Ishikawa (cell line): ENCODE results near the gene MGLL.

Source experiments
- CEBPB ChIP-seq: IDR thresholded peaks from 2 replicates; pipeline ENCODE4 v1.6.1; 2012
- CREB1 ChIP-seq: IDR thresholded peaks from 2 replicates; pipeline ENCODE4 v1.6.1; 2012; ENCODE audit warnings: low read depth
- EGR1 ChIP-seq: IDR thresholded peaks from 2 replicates; pipeline ENCODE4 v1.6.1; 2012
- EP300 ChIP-seq: IDR thresholded peaks from 2 replicates; pipeline ENCODE4 v1.6.1; 2012; ENCODE audit warnings: borderline replicate concordance
- FOXM1 ChIP-seq: IDR thresholded peaks from 2 replicates; pipeline ENCODE4 v1.6.1; 2012; ENCODE audit warnings: low read depth, borderline replicate concordance
- NFIC ChIP-seq: IDR thresholded peaks from 2 replicates; pipeline ENCODE4 v1.6.1; 2012
- RAD21 ChIP-seq: IDR thresholded peaks from 2 replicates; pipeline ENCODE4 v1.6.1; 2012; ENCODE audit warnings: low read depth
- TAF1 ChIP-seq: IDR thresholded peaks from 2 replicates; pipeline ENCODE4 v1.6.1; 2012; ENCODE audit warnings: low read depth, mild to moderate bottlenecking
- TCF12 ChIP-seq: IDR thresholded peaks from 2 replicates; pipeline ENCODE4 v1.6.1; 2012; ENCODE audit warnings: low read depth
- TEAD4 ChIP-seq: IDR thresholded peaks from 2 replicates; pipeline ENCODE4 v1.6.1; 2012
- YY1 ChIP-seq: IDR thresholded peaks from 2 replicates; pipeline ENCODE4 v1.6.1; 2012; ENCODE audit warnings: low read depth
- ZBTB7A ChIP-seq: IDR thresholded peaks from 2 replicates; pipeline ENCODE4 v1.6.1; 2012; ENCODE audit warnings: low read depth
- TF ChIP-seq, protein P1 (sequence below): IDR thresholded peaks from 2 replicates; pipeline ENCODE4 v1.6.1; 2012
- TF ChIP-seq, protein P2 (sequence below): IDR thresholded peaks from 2 replicates; pipeline ENCODE4 v1.6.1; 2012
- TF ChIP-seq, protein P3 (sequence below): IDR thresholded peaks from 2 replicates; pipeline ENCODE4 v1.6.1; 2012; ENCODE audit warnings: low read depth, mild to moderate bottlenecking

Gene MGLL

DNA sequence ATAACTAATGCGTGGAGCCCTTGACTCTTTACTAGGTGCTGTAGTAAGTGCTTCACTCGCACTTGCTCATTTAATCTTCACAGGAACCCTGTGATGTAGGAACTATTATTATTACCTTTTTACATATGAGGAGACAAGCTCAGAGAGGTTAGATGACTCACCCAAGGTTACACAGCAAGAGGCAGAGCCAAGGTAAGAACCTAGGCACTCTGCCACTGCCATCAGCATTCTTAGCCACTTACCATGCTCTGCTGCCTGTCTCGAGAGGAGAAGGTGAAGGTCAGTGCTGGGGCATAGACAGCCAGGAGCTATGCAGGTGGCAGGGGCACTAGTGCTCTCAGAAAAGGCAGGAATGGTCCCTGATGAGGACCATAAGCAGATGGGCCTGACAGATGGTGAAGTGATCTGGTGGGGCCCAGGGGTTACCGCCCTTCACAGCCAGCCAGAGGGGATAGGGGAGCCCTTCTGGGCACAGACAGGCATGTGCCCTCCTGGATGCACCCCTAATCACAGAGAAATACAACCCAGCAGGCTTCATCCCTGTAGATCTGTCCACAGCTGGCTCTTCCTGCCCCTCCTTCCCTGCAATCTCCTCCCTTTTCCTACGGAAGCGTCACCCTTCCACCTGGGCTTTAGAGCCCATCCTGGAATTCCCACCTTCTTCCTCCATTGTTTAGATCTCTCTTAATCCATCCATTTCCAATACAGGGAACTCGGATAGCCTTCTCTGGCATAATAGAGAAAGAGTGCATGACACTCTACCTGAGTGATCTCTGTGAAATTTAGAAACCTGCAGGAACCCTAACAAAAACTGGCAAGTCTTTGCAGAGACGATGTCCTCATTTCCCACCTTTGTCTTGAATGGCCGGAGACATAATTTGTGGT, 122.7 kb downstream of the MGLL start:
- TF ChIP-seq RAD21 (no peak), TCF12 (no peak), EP300 (no peak), CEBPB (no peak), YY1 (no peak), TAF1 (no peak)
- TF ChIP-seq, protein P1, sequence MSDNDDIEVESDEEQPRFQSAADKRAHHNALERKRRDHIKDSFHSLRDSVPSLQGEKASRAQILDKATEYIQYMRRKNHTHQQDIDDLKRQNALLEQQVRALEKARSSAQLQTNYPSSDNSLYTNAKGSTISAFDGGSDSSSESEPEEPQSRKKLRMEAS, result no peak
- TF ChIP-seq, protein P2, sequence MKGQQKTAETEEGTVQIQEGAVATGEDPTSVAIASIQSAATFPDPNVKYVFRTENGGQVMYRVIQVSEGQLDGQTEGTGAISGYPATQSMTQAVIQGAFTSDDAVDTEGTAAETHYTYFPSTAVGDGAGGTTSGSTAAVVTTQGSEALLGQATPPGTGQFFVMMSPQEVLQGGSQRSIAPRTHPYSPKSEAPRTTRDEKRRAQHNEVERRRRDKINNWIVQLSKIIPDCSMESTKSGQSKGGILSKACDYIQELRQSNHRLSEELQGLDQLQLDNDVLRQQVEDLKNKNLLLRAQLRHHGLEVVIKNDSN, result no peak

DNA sequence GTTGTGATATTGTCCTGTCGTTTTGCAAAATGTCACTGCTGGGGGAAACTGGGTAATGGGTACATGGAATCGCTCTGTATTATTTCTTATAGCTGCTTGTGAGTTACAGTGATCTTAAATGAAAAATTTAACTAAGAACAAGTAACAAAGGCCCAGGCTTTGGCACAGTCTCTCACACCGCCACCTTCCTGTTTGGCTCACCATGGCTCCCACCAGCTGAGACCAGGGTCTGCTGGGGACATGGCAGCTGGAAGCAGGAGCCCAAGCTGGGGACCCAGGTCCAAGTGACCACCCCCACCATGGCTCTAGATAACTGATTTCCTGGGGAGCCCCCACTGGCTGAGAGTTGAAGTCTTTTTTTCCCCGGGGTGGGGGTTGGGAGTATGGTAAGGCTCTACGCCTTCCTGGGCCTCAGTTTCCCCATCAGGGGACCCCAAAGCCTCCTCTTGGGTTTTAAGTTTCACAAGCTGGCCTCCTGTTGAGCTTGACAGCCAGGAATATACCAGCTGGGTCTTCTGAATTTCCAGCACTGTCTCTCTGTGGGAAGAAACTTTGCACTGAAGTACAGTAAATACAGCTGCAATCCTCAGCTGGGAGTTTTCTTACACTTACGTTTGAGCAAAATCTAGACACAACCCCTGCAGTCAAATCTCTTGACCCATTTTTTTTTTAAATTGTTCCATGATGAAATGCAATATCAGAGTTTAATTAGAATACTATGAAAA, 123.5 kb downstream of the MGLL start:
- no peak for TF ChIP-seq YY1
- no peak for TF ChIP-seq ZBTB7A
- TF ChIP-seq CREB1, result no peak
- TF ChIP-seq FOXM1, result no peak
- no peak for TF ChIP-seq NFIC
- TF ChIP-seq, protein P1, result no peak
- no peak for TF ChIP-seq CEBPB
- TF ChIP-seq, protein P2, result no peak

DNA sequence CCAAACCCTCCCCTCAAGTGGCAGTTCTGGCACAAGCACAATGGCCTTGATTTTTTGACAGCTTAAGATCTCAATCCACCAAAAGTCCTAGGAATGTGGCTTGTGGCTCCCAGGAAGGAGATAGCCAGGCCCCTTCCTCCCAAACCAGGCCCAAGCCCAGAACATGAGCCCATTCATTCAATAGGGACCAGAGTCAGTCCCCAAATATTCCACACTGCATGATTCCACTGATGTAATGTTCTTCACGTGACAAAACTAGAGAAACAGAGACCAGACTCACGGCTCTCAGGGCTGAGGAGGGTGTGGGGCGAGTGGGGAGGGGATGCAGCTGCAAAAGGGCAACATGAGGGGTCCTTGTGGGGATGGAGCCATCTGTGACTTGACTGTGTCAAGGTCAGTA, 124.0 kb downstream of the MGLL start:
- TF ChIP-seq TCF12 (no peak), CEBPB (no peak), TAF1 (no peak), EGR1 (no peak), ZBTB7A (no peak), RAD21 (no peak), FOXM1 (no peak), CREB1 (no peak), TEAD4 (no peak), YY1 (no peak), NFIC (no peak), EP300 (no peak)
- TF ChIP-seq, protein P3, sequence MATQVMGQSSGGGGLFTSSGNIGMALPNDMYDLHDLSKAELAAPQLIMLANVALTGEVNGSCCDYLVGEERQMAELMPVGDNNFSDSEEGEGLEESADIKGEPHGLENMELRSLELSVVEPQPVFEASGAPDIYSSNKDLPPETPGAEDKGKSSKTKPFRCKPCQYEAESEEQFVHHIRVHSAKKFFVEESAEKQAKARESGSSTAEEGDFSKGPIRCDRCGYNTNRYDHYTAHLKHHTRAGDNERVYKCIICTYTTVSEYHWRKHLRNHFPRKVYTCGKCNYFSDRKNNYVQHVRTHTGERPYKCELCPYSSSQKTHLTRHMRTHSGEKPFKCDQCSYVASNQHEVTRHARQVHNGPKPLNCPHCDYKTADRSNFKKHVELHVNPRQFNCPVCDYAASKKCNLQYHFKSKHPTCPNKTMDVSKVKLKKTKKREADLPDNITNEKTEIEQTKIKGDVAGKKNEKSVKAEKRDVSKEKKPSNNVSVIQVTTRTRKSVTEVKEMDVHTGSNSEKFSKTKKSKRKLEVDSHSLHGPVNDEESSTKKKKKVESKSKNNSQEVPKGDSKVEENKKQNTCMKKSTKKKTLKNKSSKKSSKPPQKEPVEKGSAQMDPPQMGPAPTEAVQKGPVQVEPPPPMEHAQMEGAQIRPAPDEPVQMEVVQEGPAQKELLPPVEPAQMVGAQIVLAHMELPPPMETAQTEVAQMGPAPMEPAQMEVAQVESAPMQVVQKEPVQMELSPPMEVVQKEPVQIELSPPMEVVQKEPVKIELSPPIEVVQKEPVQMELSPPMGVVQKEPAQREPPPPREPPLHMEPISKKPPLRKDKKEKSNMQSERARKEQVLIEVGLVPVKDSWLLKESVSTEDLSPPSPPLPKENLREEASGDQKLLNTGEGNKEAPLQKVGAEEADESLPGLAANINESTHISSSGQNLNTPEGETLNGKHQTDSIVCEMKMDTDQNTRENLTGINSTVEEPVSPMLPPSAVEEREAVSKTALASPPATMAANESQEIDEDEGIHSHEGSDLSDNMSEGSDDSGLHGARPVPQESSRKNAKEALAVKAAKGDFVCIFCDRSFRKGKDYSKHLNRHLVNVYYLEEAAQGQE, result no peak
- TF ChIP-seq, protein P1, result no peak
- TF ChIP-seq, protein P2, result no peak

DNA sequence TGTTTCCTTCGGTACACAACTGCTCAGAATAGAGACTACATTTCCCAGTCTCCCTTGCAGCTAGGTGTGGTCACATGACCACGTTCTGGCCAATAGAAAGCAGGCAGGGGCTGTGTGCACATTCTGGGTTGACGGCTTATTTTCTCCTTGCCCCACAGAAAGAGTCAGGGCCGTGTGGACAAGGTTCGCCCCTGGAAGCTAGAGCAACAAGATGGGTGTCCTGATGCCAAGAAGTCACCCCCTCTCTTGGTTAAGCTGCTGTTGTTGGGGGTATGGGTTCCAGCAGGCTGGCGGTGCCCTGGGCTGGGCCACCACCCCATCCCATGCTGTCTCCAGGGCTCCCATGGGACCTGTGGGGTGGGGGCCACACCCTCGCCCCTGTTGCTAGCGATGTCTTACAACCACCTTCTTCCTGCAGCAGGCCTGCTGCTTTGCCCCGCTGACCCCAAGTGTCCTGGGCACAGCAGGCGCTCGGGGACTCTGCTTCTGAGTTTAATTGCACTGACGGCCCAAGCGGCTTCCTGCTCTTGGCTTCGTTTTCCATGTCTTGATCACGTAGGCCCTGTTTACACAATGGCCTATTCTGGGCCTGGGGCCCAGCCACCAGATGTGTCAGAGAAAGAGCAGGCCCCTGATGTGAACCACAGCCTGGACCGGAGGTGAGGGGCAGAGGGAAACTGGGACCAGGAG, 124.6 kb downstream of the MGLL start:
- TF ChIP-seq YY1 (no peak), TCF12 (no peak)
- TF ChIP-seq, protein P2, result peak; percentile 97

DNA sequence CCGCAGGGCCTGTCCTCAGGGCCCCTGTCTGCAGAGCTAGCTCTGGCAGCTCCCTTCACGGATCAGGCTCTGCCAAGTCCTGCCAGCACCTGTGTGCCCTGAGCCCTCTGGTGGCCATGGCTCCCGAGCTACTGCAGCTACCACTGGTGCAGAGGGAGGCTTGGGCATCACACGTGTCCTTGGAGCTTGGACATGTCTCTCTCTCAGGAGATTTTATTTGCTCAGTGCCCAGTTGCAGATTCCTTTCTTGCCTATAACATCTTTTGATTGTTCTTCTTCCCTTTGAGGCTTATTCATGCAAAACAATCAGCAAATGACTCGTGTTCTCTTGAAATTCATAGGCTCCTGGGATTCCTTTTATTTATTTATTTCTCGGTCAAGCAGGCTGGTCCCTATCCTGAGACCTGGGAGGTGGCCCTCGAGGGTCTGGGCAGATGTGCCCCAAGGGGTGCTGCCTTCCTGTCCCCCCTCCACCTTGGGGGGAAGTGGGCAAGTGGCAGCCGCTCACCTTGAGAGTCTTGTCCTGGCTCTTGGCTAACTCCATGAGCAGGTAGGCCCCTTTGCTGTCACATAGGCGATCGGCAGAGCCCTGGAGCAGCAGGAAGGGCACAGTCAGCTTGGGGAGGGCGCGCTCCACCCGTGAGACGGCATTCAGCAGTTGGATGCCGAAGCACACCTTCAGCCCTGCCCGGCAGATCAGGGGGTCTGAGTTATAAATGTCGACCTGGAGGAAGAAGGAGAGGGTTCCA, 127.7 kb downstream of the MGLL start:
- TF ChIP-seq RAD21, result peak; percentile 55
- TF ChIP-seq TCF12, result no peak
- no peak for TF ChIP-seq TAF1

DNA sequence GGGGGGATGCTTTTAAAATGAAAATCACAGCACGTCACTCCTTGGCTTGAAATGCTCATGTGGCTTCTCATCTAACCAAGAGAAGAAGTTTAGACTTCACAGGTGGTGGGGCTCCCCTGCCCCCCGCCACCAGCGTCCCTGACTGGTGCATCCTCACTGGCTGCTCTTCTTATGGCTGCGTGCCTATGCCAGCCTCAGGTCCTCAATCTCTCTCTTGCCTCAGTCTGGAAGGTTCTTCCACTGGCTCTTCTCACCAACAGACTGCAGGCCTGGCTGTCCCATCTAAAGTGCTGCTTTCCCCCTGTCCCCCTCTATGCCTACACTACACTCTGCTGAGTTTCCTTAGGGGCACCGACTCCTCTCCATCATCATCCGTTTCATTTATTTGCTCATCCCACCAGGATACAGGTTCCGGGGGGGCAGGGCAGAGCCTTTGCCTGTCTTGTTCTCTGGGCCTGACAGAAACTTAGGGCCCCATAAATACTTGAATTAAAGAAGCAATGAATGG, 128.9 kb downstream of the MGLL start:
- TF ChIP-seq, protein P2, result no peak
- TF ChIP-seq, protein P3, result no peak
- TF ChIP-seq TAF1 (no peak), FOXM1 (no peak), RAD21 (no peak)
